Osteoblast (primary cell): ENCODE measurements around the gene ACAP2. TPM values are rescaled to one million over a fixed set of nuclear protein-coding genes. Genes with fewer than 3 reads are reported as not detected.

ENCODE experiments used
- DNase-seq: peaks from one replicate; pipeline ENCODE4 v3.0.0; 2011; ENCODE audit warnings: low spot score, mixed read lengths; ENCODE audit not compliant: insufficient read length; ENCODE audit errors: missing footprints
- H2AFZ ChIP-seq: 2 replicates; pipeline ENCODE4 v1.6.0; 2011; ENCODE audit warnings: mild to moderate bottlenecking, low read length
- H3K27ac ChIP-seq: 2 replicates; pipeline ENCODE4 v1.5.1; 2011; ENCODE audit warnings: mild to moderate bottlenecking, low read depth, low read length, moderate library complexity
- H3K27me3 ChIP-seq: 2 replicates; pipeline ENCODE4 v1.6.0; 2012; ENCODE audit warnings: mild to moderate bottlenecking, control low read depth, inconsistent platforms, low read length, moderate library complexity; ENCODE audit not compliant: insufficient read depth
- H3K36me3 ChIP-seq: 2 replicates; pipeline ENCODE4 v1.5.1; 2011; ENCODE audit warnings: mild to moderate bottlenecking, low read length, control low read depth, moderate library complexity; ENCODE audit not compliant: insufficient read depth
- H3K4me1 ChIP-seq: 2 replicates; pipeline ENCODE4 v1.5.1; 2011; ENCODE audit warnings: mild to moderate bottlenecking, low read length, control low read depth, moderate library complexity; ENCODE audit not compliant: insufficient read depth
- H3K4me2 ChIP-seq: 2 replicates; pipeline ENCODE4 v1.6.0; 2011; ENCODE audit warnings: mild to moderate bottlenecking, low read length; ENCODE audit not compliant: insufficient read depth
- H3K4me3 ChIP-seq: fragments of 200-600 bp; sonication (generic); 3 replicates; pipeline ENCODE4 v1.5.1; 2012; ENCODE audit warnings: mild to moderate bottlenecking, low read length, inconsistent platforms; ENCODE audit not compliant: insufficient read depth
- H3K79me2 ChIP-seq: 2 replicates; pipeline ENCODE4 v1.6.0; 2012; ENCODE audit warnings: mild to moderate bottlenecking, low read length, control low read depth, inconsistent platforms; ENCODE audit not compliant: insufficient read depth
- H3K9me3 ChIP-seq: 2 replicates; pipeline ENCODE4 v1.5.1; 2011; ENCODE audit warnings: low read depth, low read length, control low read depth
- H4K20me1 ChIP-seq: 2 replicates; pipeline ENCODE4 v1.6.0; 2012; ENCODE audit warnings: mild to moderate bottlenecking, low read length, control low read depth; ENCODE audit not compliant: insufficient read depth
- CTCF ChIP-seq: IDR thresholded peaks from 2 replicates; pipeline ENCODE4 v1.5.1; 2011; ENCODE audit warnings: mild to moderate bottlenecking, low read depth, low read length, moderate library complexity; ENCODE audit errors: extremely low read depth
- total RNA-seq: library from RNA; depleted of rRNA; stranded (reverse); fragments of >200 nt; gene quantifications from 2 replicates; pipeline ENCODE4 v1.2.3, GENCODE V29; 2012

ACAP2 gene
- total RNA-seq, 1 donor: 121 TPM

- H3K4me1 ChIP-seq: peaks cover 4% of the 10 kb centered on the region
- no peak overlapping the region for H3K27ac ChIP-seq
- no peaks in the 10 kb centered on the region for H3K9me3 ChIP-seq
- H3K79me2 ChIP-seq: peaks cover 81% of the 10 kb centered on the region
- H3K27me3 ChIP-seq: no peaks in the 10 kb centered on the region
- no peak overlapping the region for H3K4me2 ChIP-seq
- TF ChIP-seq CTCF: no peak
- no peaks in the 10 kb centered on the region for H3K36me3 ChIP-seq
- H2AFZ ChIP-seq: no peak overlapping the region
- DNase-seq: peak; percentile 13
- no peak overlapping the region for H3K4me3 ChIP-seq
- H4K20me1 ChIP-seq: peaks cover 45% of the 10 kb centered on the region
These were observed 21.4 kb downstream of the ACAP2 start for GRCh38 chr3:195421400-195421799.

- peaks cover 3% of the 10 kb centered on the region for H3K4me1 ChIP-seq
- no peaks in the 10 kb centered on the region for H3K9me3 ChIP-seq
- H3K36me3 ChIP-seq: no peaks in the 10 kb centered on the region
- TF ChIP-seq CTCF: no peak
- no peak overlapping the region for H3K27ac ChIP-seq
- no peak for DNase-seq
- H4K20me1 ChIP-seq: peaks cover 30% of the 10 kb centered on the region
- peaks cover 77% of the 10 kb centered on the region for H3K79me2 ChIP-seq
- no peak overlapping the region for H3K4me3 ChIP-seq
- no peak overlapping the region for H2AFZ ChIP-seq
- no peak overlapping the region for H3K4me2 ChIP-seq
- no peaks in the 10 kb centered on the region for H3K27me3 ChIP-seq
These were observed 26.0 kb downstream of the ACAP2 start for GRCh38 chr3:195416795-195417194.

GRCh38 chr3:195411836-195412235 is 31.0 kb downstream of the ACAP2 start:
- no peak for TF ChIP-seq CTCF
- peaks cover 21% of the 10 kb centered on the region for H4K20me1 ChIP-seq
- peak overlapping the region; percentile 10 for H3K4me2 ChIP-seq
- H3K4me3 ChIP-seq: no peak overlapping the region
- H3K9me3 ChIP-seq: no peaks in the 10 kb centered on the region
- H3K27me3 ChIP-seq: no peaks in the 10 kb centered on the region
- no peak for DNase-seq
- H3K36me3 ChIP-seq: no peaks in the 10 kb centered on the region
- no peak overlapping the region for H3K27ac ChIP-seq
- H3K4me1 ChIP-seq: peaks cover 8% of the 10 kb centered on the region
- peaks cover 77% of the 10 kb centered on the region for H3K79me2 ChIP-seq
- H2AFZ ChIP-seq: no peak overlapping the region

- no peak for DNase-seq
- H3K9me3 ChIP-seq: no peaks in the 10 kb centered on the region
- no peaks in the 10 kb centered on the region for H3K36me3 ChIP-seq
- H3K4me1 ChIP-seq: peaks cover 8% of the 10 kb centered on the region
- no peak for TF ChIP-seq CTCF
- H3K4me2 ChIP-seq: no peak overlapping the region
- H3K27ac ChIP-seq: no peak overlapping the region
- H3K27me3 ChIP-seq: no peaks in the 10 kb centered on the region
- peaks cover 25% of the 10 kb centered on the region for H4K20me1 ChIP-seq
- no peak overlapping the region for H3K4me3 ChIP-seq
- no peak overlapping the region for H2AFZ ChIP-seq
- H3K79me2 ChIP-seq: peaks cover 78% of the 10 kb centered on the region
These were observed 32.3 kb downstream of the ACAP2 start for GRCh38 chr3:195410546-195410945.
